Hepatocyte (in vitro differentiated cells): ENCODE results near the gene PRXL2B.

Experiments used
- CTCF ChIP-seq: fragments of 200-600 bp; sonication (generic); IDR thresholded peaks from 2 replicates; pipeline ENCODE4 v1.5.1; 2016; ENCODE audit warnings: antibody characterized with exemption, mild to moderate bottlenecking; ENCODE audit not compliant: poor library complexity
- EZH2 ChIP-seq: fragments of 200-600 bp; sonication (generic); IDR thresholded peaks from 2 replicates; pipeline ENCODE4 v1.6.1; 2016; ENCODE audit warnings: antibody characterized with exemption, mild to moderate bottlenecking, borderline replicate concordance

- TF ChIP-seq CTCF (no peak), EZH2 (no peak)
These were observed 44.8 kb upstream of the PRXL2B start for GRCh38 chr1:2541619-2542245.
